Measurements from ENCODE around the gene TMEM242.

The TMEM242 gene

DNA sequence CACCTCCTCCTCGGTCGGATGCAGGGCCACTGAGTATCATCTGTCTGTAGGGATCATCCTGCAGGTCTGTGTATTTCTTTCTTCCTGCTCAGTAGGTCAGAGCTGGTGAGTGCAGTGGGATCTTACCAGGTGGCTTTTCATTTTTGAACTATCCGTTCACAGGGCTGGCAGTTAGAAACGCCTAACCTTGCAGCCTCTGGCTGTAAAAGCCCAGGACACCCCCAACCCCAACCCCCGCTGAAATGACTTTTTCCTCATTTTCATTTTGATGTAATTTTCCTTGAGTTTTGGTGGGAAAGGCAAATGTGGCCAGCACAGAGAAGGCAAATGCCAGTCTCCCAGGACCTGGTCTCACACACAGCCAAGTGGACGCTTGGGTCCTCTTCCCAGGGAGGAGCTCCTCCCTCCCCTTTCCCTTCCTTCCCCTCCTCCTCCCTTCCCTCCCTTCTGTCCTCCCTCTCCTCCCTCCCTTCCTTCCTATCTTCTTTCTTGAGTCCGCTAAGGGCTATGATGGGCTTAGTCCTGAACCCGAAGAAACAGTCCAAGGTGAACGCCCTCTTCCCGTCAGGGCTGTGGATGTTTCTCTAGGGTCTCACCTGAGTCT, 36.0 kb downstream of the TMEM242 start:
- DNase-seq, result no peak

DNA sequence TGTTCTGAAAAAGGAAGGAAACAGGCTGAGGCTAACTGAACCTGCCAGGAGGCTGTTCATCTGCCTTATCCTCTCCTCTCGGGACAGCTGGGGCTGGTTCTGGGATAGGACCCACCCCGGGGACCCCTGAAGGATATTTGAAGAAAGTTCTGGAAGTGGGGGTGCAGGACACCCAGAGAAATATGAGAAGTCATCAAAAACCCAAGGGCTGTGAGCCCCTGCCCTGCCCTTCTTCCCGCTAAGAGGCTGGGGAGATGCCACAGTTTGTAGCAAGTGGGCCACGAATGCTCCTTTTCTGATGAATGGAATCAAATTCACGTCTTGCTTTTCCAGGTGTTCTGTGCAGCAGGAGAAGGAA, 37.9 kb downstream of the TMEM242 start:
- DNase-seq, result no peak

GRCh38 chr6:157284738-157285421, 38.4 kb downstream of the TMEM242 start:
- no peak for DNase-seq

GRCh38 chr6:157283900-157284737, 39.2 kb downstream of the TMEM242 start:
- no peak for DNase-seq

- DNase-seq, result no peak
These were observed 39.9 kb downstream of the TMEM242 start for GRCh38 chr6:157283330-157283898.

DNA sequence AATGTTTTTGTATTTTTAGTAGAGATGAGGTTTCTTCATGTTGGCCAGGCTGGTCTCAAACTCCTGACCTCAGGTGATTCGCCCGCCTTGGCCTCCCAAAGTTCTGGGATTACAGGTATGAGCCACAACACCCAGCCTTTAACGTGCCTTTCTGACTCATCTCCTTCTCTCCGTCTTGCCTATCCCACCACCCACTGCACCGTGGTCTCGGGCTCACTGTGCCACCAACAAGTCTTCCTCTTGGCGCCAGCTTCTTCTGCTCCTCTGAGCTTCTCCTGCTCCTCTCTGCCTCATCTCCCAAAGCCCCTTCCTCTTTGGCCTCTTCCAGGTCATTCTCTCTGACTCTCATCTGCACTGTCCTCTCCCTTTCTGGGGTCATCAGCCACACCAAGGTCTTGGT, 41.0 kb downstream of the TMEM242 start:
- DNase-seq, result no peak

- DNase-seq, result no peak
These were observed 41.7 kb downstream of the TMEM242 start for GRCh38 chr6:157281570-157281969.

GRCh38 chr6:157280947-157281346, 42.4 kb downstream of the TMEM242 start:
- no peak for DNase-seq

DNA sequence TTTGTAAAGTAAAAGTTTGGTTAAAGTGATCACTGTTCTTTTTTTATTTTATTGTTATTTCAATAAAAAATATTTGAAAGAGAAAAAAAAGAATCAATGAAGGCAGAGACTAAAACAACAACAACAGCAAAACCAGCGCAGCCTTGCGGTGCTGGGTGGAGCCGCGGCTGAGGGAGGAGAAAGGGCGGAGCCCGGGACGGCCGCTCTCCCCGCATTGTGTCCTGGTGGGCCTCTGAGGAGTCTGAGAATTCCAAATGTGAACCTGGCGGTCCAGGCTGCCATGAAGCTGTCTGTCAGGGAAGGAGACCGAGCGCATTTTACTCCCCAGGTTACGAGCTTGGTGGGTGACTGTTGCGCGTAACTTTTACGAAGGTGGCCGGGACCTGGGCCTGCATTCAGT, 43.2 kb downstream of the TMEM242 start:
- DNase-seq, result no peak

GRCh38 chr6:157278171-157278570, 45.1 kb downstream of the TMEM242 start:
- DNase-seq, result no peak

- no peak for DNase-seq
These were observed 46.6 kb downstream of the TMEM242 start for GRCh38 chr6:157276731-157277130.

DNA sequence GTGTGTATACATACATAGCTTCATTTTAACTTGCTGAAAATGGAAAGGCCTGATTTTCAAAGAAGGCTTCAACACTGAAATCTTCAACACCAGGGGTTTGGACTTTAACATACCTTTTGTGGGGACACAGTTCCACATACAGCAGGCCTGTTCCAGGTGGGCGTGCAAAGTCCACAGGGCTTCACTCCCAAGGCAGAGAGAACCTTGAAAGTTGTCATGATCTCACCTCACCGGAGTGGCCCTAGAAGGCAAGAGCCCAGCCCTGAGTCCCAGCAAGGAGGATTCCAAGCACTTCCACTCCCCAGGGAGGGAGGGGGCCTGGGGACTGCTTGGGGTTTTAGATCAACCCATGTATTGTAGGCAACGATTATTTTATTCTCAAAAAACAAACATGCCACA, 47.2 kb downstream of the TMEM242 start:
- no peak for DNase-seq

DNA sequence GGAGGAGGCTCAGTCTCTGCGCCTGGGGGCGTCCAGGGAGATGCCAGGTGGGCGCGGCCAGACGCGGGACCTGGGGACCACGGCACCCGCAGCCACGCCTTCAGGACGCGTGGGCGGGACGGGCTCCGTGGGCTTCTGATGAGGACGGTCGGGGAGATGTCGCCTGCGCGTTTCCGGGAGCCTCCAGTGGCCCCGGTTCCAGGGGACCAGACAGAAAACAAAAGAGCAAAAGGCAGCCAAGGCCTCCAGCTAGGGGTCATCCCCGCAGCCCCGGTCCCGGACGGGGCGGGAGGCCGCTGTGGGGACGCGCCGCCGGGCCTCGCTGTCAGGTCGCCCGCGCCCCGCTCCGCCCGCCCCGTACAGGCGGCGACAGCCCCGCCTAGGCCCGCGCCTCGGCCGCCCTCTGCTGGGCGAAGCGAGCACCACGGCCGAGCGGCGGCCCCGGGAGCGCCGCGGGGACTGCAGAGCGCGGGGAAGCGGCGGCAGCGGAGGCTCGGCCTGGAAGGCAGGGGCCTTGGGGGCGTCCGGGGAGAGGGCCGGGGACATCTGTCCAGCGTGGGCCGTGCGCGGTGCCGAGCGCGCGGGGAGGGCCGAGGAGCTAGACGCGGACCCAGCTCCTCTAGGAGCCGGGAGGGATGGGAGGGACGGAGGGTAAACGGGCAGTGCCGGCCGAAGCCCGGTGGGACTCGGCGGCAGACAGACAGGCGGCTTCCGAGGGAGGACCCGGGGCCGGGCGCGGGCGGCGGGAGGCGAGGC, 48.7 kb downstream of the TMEM242 start:
- DNase-seq, result peak; percentile 53

- no peak for DNase-seq
These were observed 49.4 kb downstream of the TMEM242 start for GRCh38 chr6:157273756-157274470.

DNA sequence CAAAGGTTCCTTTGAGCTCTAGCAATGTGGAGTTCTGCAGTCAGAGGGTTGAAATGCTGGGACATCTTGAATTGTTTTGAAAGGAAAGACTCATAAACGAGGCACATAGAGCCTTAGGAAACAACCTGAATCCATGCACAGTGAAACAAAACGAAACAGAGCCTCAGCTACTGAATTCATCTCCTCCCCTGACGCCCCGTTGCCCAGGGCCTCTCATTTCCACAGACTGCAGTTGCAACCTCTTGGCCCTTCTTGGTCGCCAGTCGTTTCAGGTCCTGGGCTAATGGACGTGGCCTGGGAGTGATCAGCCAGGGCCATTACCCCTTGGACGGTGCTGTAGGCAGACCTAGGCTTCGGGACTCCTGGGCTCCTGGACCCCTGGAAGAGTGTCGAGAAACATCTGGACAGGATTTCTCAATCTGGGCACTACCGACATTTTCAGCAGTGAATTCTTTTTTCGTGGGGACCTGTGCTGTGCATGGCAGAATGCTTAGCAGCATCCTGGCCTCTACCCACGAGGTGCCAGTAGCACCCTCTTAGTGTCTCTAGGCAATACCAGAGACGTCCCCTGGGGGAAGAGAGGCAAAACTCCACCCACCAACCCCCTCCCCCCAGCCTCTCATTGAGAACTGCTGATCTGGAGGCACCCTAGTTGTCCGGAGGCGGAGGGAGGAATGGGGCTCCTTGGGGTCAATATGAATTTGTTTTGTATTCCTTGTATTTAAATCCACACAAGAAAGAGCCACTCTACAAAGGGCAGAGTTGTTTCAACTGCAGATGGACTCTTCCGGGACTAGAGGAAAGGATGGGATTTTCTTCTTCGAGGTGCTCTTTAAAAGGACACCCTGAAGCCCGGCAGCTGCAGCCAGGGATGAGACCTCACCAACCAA, 50.2 kb downstream of the TMEM242 start:
- no peak for DNase-seq

DNA sequence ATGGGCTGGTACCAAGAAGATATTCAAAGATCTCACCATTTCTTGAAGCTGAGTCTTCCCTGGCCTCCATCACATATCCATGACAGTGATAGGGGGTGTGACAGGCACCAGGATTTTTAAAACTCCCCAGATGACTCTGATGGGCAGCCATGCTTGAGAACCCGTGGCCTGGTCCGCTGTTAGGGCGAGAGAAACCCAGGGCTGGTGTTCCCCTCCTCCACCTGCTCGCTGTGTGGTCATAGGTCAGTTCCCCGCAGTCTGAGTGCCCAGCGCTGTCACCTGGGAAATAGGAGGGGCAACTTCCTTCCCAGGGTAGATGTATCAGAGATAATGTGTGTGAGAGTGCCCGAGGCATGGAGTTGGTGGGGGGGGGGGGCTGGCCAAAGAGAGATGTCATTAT, 50.9 kb downstream of the TMEM242 start:
- DNase-seq, result no peak

GRCh38 chr6:157271911-157272310, 51.4 kb downstream of the TMEM242 start:
- no peak for DNase-seq

- no peak for DNase-seq
These were observed 51.9 kb downstream of the TMEM242 start for GRCh38 chr6:157271441-157271840.

DNA sequence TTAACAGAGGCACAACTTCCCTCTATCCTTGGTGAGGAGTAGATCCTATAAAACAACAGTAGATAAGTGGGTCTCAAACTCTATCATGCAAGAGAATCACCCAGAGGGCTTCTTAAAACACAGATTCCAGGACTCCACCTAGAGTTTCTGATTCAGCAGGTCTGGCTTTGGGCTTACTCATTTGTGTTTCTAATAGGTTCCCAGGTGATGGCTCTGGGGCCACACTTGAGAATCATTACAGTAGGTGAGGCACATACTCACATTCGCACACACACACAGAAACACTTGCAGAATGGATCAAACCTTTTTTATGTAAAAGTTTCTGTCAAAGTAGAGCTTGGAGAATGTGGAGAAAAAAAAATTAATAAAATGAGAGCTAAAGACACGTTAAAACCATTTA, 52.4 kb downstream of the TMEM242 start:
- no peak for DNase-seq

- DNase-seq, result no peak
These were observed 53.0 kb downstream of the TMEM242 start for GRCh38 chr6:157270308-157270707.

DNA sequence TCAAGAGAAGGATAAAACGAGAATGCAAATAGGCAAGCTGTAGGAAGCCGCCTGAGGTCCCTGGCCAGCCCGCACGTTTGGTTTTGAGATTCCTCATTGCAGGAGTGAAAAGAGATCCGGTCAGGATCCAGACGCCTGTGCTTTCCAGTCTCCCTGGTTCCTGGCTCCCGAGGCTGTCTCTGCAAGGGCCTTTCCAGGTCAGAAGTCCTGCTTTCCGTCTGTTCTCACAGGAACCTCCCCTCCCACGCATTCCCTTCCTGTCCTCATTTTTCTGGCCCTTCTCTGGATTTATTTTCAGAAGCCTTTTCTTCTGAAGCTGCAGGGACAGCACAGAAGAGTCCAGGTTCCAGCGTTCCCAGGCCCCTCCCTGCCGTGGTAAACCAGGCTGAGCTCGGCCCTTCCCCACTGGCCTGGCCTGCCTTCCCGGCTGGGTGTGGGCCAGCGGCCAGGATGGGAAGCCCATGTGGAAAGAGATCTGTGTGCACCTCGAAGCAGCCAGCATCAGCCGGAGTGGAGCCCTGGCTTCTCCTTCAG, 54.0 kb downstream of the TMEM242 start:
- peak; percentile 47 for DNase-seq
